Measurements from ENCODE around the gene CHERP. TPM values are rescaled to one million over a fixed set of nuclear protein-coding genes. Genes with fewer than 3 reads are reported as not detected.

CHERP gene
- polyA plus RNA-seq, 2 of the 4 experiments (the other 2 are of a cell fraction) = 4.4 to 24.4 TPM

GRCh38 chr19:16520986-16521624 is 21.1 kb downstream of the CHERP start (continued):
- TF ChIP-seq ATOH8 (CRISPR knock-in tag; IDR thresholded peaks at IDR 0.05; ENCODE audit: low read depth) (no peak), E2F6 (IDR thresholded peaks at IDR 0.05; ENCODE audit: borderline replicate concordance, low read depth) (no peak)

- no peak overlapping the region for H3K27ac ChIP-seq
- FAIRE-seq (no peak), DNase-seq (ENCODE audit: low read depth in 1 of 2, low spot score in 1 of 2) (no peak), ATAC-seq (no peak)
- H3K4me3 ChIP-seq = no peak overlapping the region
- no peaks in the 10 kb centered on the region for H3K4me1 ChIP-seq
- ChIA-PET CTCF (interaction anchor here (0.5 kb wide), 2 partner anchors 150 to 158 kb away, joined by 3 read pairs; no protein-coding TSS in a partner anchor), POLR2A (no interaction called here)
- TF ChIP-seq TP53 (CRISPR knock-in tag; IDR thresholded peaks at IDR 0.05) = no peak
- no peak for TF ChIP-seq RNF2 (IDR thresholded peaks at IDR 0.05; ENCODE audit: borderline replicate concordance, low read depth)
- no peak for TF ChIP-seq MAFK (IDR thresholded peaks at IDR 0.05; ENCODE audit: partially characterized antibody)
- H3K4me2 ChIP-seq = no peak overlapping the region
- no peaks in the 10 kb centered on the region for H3K9me3 ChIP-seq
- 90% methylated on average over 35 of the region's 45 CpGs for WGBS (ENCODE audit: missing lambda C conversion rate)
These were observed 21.9 kb downstream of the CHERP start for GRCh38 chr19:16520074-16520973.

- POLR2A ChIA-PET = no interaction called here
- Histone ChIP-seq H3K4me1 (no peaks in the 10 kb centered on the region), H3K9me3 (no peaks in the 10 kb centered on the region), H3K4me2 (no peak overlapping the region), H3K27ac (no peak overlapping the region), H3K4me3 (no peak overlapping the region)
- WGBS (ENCODE audit: missing lambda C conversion rate) = 93% methylated on average over 24 of the region's 24 CpGs
- DNase-seq (ENCODE audit: low read depth in 1 of 2, low spot score in 1 of 2) = no peak
- ATAC-seq = no peak
- TF ChIP-seq ZNF302 (CRISPR knock-in tag; IDR thresholded peaks at IDR 0.05) = no peak
- no peak for TF ChIP-seq NPAS2 (CRISPR knock-in tag; IDR thresholded peaks at IDR 0.05; ENCODE audit: borderline replicate concordance)
- TF ChIP-seq ZC3H11A (IDR thresholded peaks at IDR 0.05) = no peak
- no peak for TF ChIP-seq NR3C1 (IDR thresholded peaks at IDR 0.05)
- no peak for TF ChIP-seq KDM5A (IDR thresholded peaks at IDR 0.05)
- no peak for TF ChIP-seq MAX (IDR thresholded peaks at IDR 0.05)
- TF ChIP-seq BCL3 (IDR thresholded peaks at IDR 0.05) = no peak
- no peak for TF ChIP-seq KDM1A (IDR thresholded peaks at IDR 0.05; ENCODE audit: low read depth)
- TF ChIP-seq FOSL2 (IDR thresholded peaks at IDR 0.05) = no peak
- no peak for TF ChIP-seq FOSL2 (CRISPR knock-in tag; IDR thresholded peaks at IDR 0.05)
- no peak for TF ChIP-seq RNF2 (IDR thresholded peaks at IDR 0.05; ENCODE audit: borderline replicate concordance, low read depth)
- TF ChIP-seq ATOH8 (CRISPR knock-in tag; IDR thresholded peaks at IDR 0.05; ENCODE audit: low read depth) = no peak
- no peak for TF ChIP-seq PHF8 (IDR thresholded peaks at IDR 0.05; ENCODE audit: borderline replicate concordance, low read depth)
- TF ChIP-seq ZSCAN20 (CRISPR knock-in tag; IDR thresholded peaks at IDR 0.05) = no peak
- TF ChIP-seq ZFP36 (IDR thresholded peaks at IDR 0.05; ENCODE audit: borderline replicate concordance, partially characterized antibody) = no peak
- TF ChIP-seq HEYL (CRISPR knock-in tag; IDR thresholded peaks at IDR 0.05) = no peak
- TF ChIP-seq REST (IDR thresholded peaks at IDR 0.05) = no peak
- TF ChIP-seq POLR2AphosphoS2 (conservative IDR thresholded peaks at IDR 0.05; ENCODE audit: low read length) = no peak
- TF ChIP-seq TP53 (CRISPR knock-in tag; IDR thresholded peaks at IDR 0.05) = no peak
- TF ChIP-seq FOSB (CRISPR knock-in tag; IDR thresholded peaks at IDR 0.05) = no peak
- CTCF ChIA-PET = no interaction called here
- no peak for FAIRE-seq
These were observed 23.0 kb downstream of the CHERP start for GRCh38 chr19:16519230-16519687.
